IPS-18c (cell line): ENCODE data around the gene SCAMP4.
"Not testable (repeated sequence)": the region's sequence is repeated elsewhere in the genome, so short reads cannot be mapped to it uniquely, and the experiment has no call there.

Source experiments
- H3K4me3 ChIP-seq: 2 replicates; pipeline ENCODE4 v1.7.0; 2013; ENCODE audit warnings: low read depth, mild to moderate bottlenecking, low read length, moderate library complexity; ENCODE audit not compliant: insufficient read depth
- H3K9me3 ChIP-seq: one replicate; pipeline ENCODE4 v1.6.1; 2013; ENCODE audit warnings: mild to moderate bottlenecking, low read length, moderate library complexity; ENCODE audit not compliant: control insufficient read depth, insufficient read depth

Gene SCAMP4

DNA sequence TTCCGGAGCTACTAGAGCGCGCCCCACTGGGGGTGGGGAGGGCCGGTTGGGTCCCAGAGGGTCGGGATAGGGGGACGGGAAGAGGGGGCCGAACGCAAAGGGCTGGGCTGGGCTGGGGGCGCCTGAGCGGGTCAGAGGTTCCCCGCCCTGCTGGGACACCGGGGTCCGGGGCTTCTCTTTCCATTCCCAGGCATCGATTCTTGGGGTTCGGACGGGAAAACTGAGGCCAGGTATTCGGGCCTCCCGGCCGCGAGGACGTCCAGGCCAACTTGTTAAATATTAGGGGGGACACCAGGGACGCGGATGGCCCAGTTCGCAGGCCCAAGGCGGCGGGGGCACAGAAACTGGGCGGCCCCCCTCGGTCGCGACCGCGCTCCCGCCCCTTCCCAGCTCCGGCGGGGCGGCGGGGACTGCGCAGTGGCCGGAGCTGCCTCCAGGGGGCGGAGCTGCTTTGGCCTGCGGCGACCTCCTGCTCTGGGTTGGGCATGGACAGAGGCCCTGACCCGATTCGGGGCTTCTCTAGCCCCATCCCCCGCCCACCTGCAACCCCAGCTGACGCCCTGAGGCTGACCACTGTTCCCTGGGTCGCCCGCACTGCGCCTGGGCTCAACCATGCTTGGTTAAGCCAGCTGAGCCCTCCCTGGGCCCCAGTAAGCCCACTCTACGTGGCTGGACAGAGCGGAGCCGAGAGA lies 40.6 kb upstream of the SCAMP4 start:
- Histone ChIP-seq H3K4me3 (peak overlapping the region; percentile 76), H3K9me3 (no peaks in the 10 kb centered on the region)

GRCh38 chr19:1865172-1866010 lies 39.8 kb upstream of the SCAMP4 start:
- Histone ChIP-seq H3K4me3 (peak overlapping the region; percentile 76), H3K9me3 (no peaks in the 10 kb centered on the region)

- H3K4me3 ChIP-seq, result no peak overlapping the region
Measured at GRCh38 chr19:1866693-1867348, 38.4 kb upstream of the SCAMP4 start.

DNA sequence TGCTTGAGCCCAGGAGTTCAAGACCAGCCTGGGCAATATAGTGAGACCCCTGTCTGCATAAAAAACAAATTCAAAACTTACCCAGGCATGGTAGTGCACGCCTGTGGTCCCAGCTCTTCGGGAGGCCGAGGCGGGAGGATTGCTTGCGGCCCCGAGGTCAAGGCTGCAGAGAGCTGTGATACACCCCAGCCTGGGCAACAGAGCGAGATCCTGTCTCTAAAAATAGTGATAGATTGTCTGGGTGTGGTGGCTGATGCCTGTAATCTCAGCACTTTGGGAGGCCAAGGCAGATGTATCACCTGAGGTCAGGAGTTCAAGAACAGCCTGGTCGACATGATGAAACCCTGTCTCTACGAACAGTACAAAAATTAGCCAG lies 37.9 kb upstream of the SCAMP4 start:
- H3K4me3 ChIP-seq, result no peak overlapping the region

More at GRCh38 chr19:1866693-1867348, 38.4 kb upstream of the SCAMP4 start:
- H3K9me3 ChIP-seq, result no peaks in the 10 kb centered on the region

DNA sequence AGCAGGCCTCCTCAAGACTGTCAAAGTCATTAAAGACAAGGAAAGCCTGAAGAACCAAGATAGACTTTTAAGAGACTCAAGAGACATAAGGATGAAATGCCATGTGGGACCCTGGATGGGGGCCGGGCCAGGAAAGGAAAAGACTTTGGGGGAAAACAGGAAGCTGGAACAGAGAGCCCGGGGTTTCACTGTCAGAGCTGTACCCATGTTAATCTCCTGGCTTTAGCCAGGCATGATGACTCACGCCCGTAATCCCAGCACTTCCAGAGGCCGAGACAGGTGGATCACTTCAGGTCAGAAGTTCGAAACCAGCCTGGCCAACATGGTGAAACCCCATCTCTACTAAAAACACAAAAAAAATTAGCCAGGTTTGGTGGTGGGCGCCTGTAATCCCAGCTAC lies 36.2 kb upstream of the SCAMP4 start:
- H3K4me3 ChIP-seq, result no peak overlapping the region
- H3K9me3 ChIP-seq, result no peaks in the 10 kb centered on the region

More for the DNA sequence above, 37.9 kb upstream of the SCAMP4 start:
- H3K9me3 ChIP-seq, result no peaks in the 10 kb centered on the region

DNA sequence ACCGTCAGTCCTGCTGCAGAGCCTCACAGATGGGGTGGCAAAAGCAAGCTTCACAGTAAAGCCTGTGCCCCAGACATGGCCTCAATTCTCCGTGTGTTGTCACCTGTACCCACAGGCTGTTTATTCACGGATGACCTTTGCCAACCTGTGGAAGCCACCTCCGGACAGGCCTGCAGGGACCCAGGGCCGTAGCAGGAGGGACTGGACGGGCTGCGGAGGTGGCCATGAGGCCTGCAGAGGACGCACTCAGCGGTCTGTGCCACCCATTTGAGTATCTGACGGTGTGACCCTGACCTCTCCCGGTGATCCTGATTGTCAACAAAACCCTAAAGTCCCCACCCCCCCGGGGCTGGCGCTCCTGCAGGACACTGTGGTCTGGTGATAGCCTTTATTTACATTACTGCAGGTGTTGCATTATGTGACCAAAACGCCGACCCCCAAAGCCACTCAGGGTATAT lies 34.0 kb upstream of the SCAMP4 start:
- Histone ChIP-seq H3K9me3 (no peaks in the 10 kb centered on the region), H3K4me3 (no peak overlapping the region)

- no peak overlapping the region for H3K4me3 ChIP-seq
- H3K9me3 ChIP-seq, result no peaks in the 10 kb centered on the region
Measured at GRCh38 chr19:1871630-1872029, 33.6 kb upstream of the SCAMP4 start.

DNA sequence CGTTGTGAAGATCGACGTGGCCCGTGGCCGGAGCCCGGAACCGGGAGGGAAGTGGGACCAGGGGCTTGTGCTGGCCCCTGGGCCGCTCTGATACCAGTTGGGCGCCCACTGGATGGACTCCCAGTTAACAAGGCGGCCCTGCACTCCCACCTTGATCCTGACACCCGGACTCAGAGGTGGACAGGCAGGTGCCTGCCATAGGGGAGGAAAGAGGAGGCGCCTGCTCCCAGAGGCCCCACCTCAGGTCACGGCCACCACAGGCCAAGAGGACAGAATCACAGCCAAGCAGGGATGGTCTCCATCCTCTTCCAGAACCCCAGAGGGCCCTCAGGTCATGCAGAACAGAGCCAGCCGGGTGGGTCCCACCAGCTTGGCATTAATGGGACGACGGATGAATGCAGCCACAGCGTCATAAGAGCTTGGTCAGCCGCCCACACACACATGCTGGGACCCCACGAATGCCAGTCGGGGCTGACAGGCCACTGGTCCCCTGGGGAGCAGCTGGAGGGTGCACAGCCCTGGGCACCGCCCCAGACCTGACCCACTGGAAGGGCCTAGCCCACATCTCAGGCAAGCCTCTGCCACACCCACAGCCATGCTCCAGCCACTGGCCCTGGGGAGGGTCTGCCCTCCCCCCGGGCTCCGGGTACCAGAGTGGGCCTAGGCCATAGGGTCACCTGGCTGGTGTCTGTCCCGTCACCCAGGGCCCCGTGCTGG lies 32.2 kb upstream of the SCAMP4 start:
- Histone ChIP-seq H3K4me3 (no peak overlapping the region), H3K9me3 (no peaks in the 10 kb centered on the region)

DNA sequence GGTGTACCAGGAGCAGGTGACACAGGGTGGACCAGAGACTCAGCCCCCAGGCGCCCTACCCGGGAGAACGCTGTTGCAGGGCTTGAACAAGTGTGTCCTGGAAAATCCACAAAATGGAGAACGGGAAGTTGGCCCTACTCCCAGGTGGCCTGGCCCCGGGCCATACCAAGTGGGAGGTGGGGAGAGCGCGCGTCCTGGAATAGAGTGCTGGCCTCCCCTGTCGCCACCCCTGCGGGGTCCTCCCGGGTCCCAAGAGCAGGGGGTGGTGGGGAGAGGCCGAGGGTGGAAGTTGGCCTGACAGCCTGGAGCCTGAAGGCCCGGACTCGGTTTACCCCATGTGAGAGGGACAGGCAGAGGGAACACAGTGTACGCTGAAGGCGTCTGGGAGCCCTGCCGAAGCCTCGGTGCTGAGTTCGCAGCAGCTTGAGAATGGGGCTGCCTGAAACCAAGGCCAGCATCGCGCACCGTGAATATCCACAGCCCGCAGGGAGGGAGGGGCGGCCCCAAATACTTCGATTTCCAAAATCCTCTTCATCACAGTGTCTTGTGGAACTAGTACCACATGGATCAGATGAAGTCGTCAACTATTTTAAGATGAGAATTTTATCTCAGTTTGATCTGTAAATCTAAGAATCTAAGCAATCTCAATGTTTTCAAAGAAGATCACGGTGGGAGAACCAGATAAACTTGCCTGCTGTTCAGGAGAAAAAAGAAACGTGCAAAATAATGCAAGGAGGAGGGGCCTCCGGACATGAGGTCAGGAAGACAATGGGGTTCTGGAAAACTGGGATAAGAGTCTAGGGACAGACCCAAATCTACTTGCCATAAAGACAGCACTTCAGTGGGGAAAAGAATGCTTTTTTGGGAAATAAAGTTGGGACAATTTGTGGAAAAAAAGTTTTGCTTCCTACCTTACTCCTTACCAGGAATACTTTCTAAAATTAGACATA lies 31.4 kb upstream of the SCAMP4 start:
- Histone ChIP-seq H3K4me3 (no peak overlapping the region), H3K9me3 (no peaks in the 10 kb centered on the region)

- no peaks in the 10 kb centered on the region for H3K9me3 ChIP-seq
- peak overlapping the region; percentile 98 for H3K4me3 ChIP-seq
Measured at GRCh38 chr19:1874554-1875185, 30.5 kb upstream of the SCAMP4 start.

DNA sequence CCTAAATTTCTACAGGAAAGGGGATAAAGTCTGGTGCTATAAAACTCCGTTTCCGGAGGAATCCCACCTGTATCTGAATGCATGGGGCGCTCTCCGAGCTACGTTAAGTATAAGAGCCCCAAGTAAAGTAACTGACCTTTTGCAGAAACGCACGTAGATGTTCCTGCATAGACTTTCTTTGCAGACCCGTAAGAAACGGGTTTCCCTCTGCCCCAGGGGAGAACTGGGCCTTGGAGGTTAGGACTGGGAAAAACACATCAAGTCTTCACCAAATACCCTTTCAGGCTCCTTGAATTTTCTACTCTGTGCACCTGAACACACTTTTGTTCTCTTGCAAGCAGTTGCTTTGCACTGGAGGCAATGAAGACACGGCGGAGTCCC lies 29.9 kb upstream of the SCAMP4 start:
- H3K4me3 ChIP-seq, result peak overlapping the region; percentile 98
- H3K9me3 ChIP-seq, result not testable (repeated sequence)

DNA sequence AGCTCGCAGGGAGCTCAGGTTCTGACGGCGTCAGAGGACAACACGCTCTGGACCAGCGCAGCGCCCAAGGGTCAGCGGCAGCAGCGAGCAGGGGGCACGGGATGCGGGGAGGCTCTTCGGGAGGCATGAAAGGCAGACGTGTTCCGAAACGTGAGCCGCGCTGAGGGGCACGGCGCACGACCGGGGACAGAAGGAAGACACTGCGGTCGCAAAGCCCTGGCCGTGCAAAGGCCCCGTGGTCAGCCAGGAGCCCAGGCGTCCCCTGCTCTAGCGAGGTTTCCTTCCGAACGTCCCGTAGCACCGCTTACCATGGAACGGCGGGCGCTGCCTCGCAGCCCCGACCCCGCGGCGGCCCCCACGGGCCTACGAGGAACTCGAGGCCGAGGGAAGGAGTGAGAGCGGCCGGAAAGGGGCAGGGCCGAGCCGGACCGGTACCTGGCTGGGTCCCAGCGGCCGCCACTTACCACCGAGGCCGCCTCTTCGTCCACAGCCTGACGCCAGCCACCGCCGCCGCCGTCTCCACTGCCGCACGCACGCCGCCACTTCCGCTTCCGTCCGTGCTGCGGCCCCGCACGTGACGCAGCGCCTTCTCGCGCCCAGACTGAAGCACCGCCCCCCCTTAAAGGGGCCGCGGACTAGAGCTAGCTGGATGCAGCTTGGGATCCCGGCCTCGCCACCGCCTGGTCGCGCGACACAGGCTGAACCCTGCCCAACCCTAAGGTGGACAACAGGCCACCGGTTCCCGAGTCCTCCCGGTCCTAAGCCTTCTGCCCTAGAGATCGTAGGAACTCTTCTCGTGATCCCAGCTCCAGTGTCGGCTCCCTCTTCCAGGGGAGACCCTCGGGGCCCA lies 29.3 kb upstream of the SCAMP4 start:
- Histone ChIP-seq H3K4me3 (peak overlapping the region; percentile 98), H3K9me3 (no peaks in the 10 kb centered on the region)

DNA sequence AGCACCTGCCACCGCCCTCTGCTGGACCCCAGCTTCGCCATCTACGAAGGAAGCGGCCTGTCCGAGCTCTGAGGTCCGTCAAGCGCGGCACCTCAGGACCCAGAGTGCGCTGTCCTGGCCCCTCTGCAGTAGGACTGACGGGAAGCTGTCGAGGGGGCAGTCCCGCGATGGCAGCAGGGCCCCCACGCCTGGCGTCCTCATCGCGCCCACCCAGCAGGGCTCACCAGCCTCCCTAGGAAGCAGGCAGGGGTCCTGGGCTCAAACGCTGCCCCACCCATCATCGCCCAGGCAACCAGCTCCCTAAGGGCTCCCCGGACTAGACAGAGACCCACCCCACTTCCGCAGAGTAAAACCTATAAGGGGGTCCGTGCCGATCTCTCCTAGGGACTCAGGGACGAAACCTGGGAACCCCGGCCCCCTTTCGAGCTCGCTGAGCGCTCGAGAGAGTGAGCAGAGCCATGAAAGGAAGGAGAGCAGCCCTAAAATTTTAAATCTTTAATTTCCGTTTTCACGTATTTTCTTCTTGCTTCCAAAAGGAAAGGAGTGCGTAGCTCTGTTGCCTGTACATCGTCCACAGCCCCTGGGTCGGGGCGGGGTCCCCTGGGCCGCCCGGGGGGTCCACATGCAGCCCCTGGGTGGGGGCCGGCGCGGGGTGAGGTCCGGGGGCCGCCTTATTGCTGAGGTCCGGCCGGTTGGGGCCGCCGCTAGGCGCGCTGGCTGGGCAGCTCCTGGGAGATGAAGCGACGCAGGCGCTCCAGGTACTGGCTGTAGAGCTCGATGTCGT lies 28.5 kb upstream of the SCAMP4 start:
- not testable (repeated sequence) for H3K9me3 ChIP-seq
- H3K4me3 ChIP-seq, result peak overlapping the region; percentile 98

- H3K4me3 ChIP-seq, H3K9me3 ChIP-seq: not testable (repeated sequence)
Measured at GRCh38 chr19:1877280-1877660, 27.9 kb upstream of the SCAMP4 start.

GRCh38 chr19:1878583-1878982 lies 26.6 kb upstream of the SCAMP4 start:
- H3K9me3 ChIP-seq, H3K4me3 ChIP-seq: not testable (repeated sequence)
